ENCODE results near the gene EFNA2.

DNA sequence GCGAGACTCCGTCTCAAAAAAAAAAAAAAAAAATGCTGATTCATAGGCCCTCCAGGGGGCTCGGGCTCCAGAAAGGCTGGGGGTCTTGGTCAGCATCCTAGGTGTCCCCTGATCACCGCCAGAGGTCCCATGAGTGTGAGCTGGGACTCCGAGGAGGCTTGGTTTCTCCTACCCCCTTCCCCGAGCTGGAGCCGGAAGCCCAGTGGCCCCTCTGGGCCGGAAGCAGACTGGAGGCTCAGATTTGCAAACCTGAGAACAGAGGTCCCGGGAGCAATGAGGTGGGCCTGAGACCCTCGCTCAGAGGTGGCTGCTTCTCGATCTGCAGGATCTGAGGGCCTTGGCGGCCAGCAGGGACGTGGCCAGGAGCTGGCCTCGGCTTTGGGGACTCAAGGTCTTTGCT lies 41.5 kb downstream of the EFNA2 start:
- TF ChIP-seq, protein P1, sequence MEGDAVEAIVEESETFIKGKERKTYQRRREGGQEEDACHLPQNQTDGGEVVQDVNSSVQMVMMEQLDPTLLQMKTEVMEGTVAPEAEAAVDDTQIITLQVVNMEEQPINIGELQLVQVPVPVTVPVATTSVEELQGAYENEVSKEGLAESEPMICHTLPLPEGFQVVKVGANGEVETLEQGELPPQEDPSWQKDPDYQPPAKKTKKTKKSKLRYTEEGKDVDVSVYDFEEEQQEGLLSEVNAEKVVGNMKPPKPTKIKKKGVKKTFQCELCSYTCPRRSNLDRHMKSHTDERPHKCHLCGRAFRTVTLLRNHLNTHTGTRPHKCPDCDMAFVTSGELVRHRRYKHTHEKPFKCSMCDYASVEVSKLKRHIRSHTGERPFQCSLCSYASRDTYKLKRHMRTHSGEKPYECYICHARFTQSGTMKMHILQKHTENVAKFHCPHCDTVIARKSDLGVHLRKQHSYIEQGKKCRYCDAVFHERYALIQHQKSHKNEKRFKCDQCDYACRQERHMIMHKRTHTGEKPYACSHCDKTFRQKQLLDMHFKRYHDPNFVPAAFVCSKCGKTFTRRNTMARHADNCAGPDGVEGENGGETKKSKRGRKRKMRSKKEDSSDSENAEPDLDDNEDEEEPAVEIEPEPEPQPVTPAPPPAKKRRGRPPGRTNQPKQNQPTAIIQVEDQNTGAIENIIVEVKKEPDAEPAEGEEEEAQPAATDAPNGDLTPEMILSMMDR (IDR thresholded peaks at IDR 0.05 in 4 of 5, conservative IDR thresholded peaks at IDR 0.05 in 1 of 5) = no peak
- TF ChIP-seq POLR2A (IDR thresholded peaks at IDR 0.05) = no peak

Measured in gastrocnemius medialis (tissue), 4 donors.